GM12878 (cell line): ENCODE measurements around the gene ITGA5.

Experiments
- ATF2 ChIP-seq: IDR thresholded peaks from 2 replicates; pipeline ENCODE4 v1.6.1; 2012; ENCODE audit warnings: low read length, inconsistent platforms
- BCL11A ChIP-seq: IDR thresholded peaks from 2 replicates; pipeline ENCODE4 v1.6.1; 2011; ENCODE audit warnings: low read depth, low read length
- CHD4 ChIP-seq: fragments of 200-600 bp; sonication (generic); IDR thresholded peaks from 2 replicates; pipeline ENCODE4 v1.6.1; 2016; ENCODE audit warnings: mild to moderate bottlenecking
- CTCF ChIP-seq, 3 experiments: IDR thresholded peaks in 2 of 3; conservative IDR thresholded peaks in 1 of 3; 2 replicates each; pipeline ENCODE4 v1.5.1; 2011; ENCODE audit warnings: low read depth in 3 of 3, low read length in 3 of 3, mild to moderate bottlenecking in 3 of 3, control low read depth in 2 of 3, moderate library complexity in 2 of 3, inconsistent platforms in 1 of 3, mixed read lengths in 1 of 3; ENCODE audit not compliant: control insufficient read depth in 2 of 3, insufficient read depth in 1 of 3; ENCODE audit errors: extremely low read depth in 1 of 3
- ETV6 ChIP-seq, 2 experiments: fragments of 450-650 bp in 1 of 2; IDR thresholded peaks in 1 of 2; conservative IDR thresholded peaks in 1 of 2; 2 replicates each; pipeline ENCODE4 v1.6.1; 2014; ENCODE audit warnings: antibody characterized with exemption in 1 of 2, borderline replicate concordance in 1 of 2, low read depth in 1 of 2, mild to moderate bottlenecking in 1 of 2, moderate library complexity in 1 of 2
- MXI1 ChIP-seq: fragments of 150-350 bp; IDR thresholded peaks from 2 replicates; pipeline ENCODE4 v1.6.1; 2011; ENCODE audit warnings: low read depth, mild to moderate bottlenecking, inconsistent platforms, low read length, improper control_type of control experiment
- PBX3 ChIP-seq: IDR thresholded peaks from 2 replicates; pipeline ENCODE4 v1.6.1; 2011; ENCODE audit warnings: mild to moderate bottlenecking, low read depth, low read length, moderate library complexity; ENCODE audit not compliant: insufficient replicate concordance
- RFX5 ChIP-seq: IDR thresholded peaks from 2 replicates; pipeline ENCODE4 v1.6.1; 2011; ENCODE audit warnings: low read depth, low read length, improper control_type of control experiment
- ZNF384 ChIP-seq: IDR thresholded peaks from 2 replicates; pipeline ENCODE4 v1.6.1; 2012; ENCODE audit warnings: low read depth, mild to moderate bottlenecking, low read length, improper control_type of control experiment, borderline replicate concordance

- TF ChIP-seq PBX3 (no peak), ETV6 (conservative IDR thresholded peaks at IDR 0.05 in 1 of 2, IDR thresholded peaks at IDR 0.05 in 1 of 2; ENCODE audit: borderline replicate concordance in 1 of 2, low read depth in 1 of 2) (no peak), CHD4 (no peak), RFX5 (no peak), ATF2 (no peak), ZNF384 (no peak), BCL11A (no peak), CTCF (IDR thresholded peaks at IDR 0.05 in 2 of 3, conservative IDR thresholded peaks at IDR 0.05 in 1 of 3; ENCODE audit: control insufficient read depth in 2 of 3, extremely low read depth in 1 of 3, insufficient read depth in 1 of 3, low read depth in 3 of 3, low read length in 3 of 3) (no peak), MXI1 (no peak)
Measured at GRCh38 chr12:54349036-54349435, 70.0 kb downstream of the ITGA5 start.
